Kidney (tissue), 14 donors: ENCODE results near the gene ZNF776. TPM values are rescaled to one million over a fixed set of nuclear protein-coding genes. Genes with fewer than 3 reads are reported as not detected.

Source experiments
- DNase-seq, 5 donors: peaks; one replicate each; pipeline ENCODE4 v3.0.0-alpha.2; 2013 to 2020
- FAIRE-seq: peaks from 2 replicates; lab custom pipeline; 2012; peaks lifted over from hg19 to GRCh38; lab: Jason Lieb, UNC
- H3K27ac ChIP-seq, 2 donors: one replicate each; pipeline ENCODE4 v1.7.0; 2013; ENCODE audit warnings: low read depth in 2 of 2, low read length in 2 of 2, inconsistent platforms in 1 of 2
- H3K27me3 ChIP-seq: one replicate; pipeline ENCODE4 v1.7.1; 2013; ENCODE audit warnings: low read length, inconsistent platforms; ENCODE audit not compliant: control insufficient read depth, insufficient read depth
- H3K36me3 ChIP-seq, 3 donors: one replicate each; pipeline versions ENCODE4 v1.7.0 to v1.7.1; 2013; ENCODE audit warnings: low read length in 3 of 3, control low read depth in 1 of 3, inconsistent platforms in 1 of 3; ENCODE audit not compliant: insufficient read depth in 3 of 3, control insufficient read depth in 2 of 3
- H3K4me1 ChIP-seq, 3 donors: one replicate each; pipeline versions ENCODE4 v1.7.0 to v1.7.1; 2013; ENCODE audit warnings: low read length in 3 of 3, inconsistent platforms in 1 of 3, low read depth in 1 of 3; ENCODE audit not compliant: control insufficient read depth in 2 of 3, insufficient read depth in 2 of 3
- H3K4me3 ChIP-seq, 3 donors: one replicate each; pipeline versions ENCODE4 v1.7.0 to v1.8.1; 2013; ENCODE audit warnings: low read length in 3 of 3, control low read depth in 1 of 3, inconsistent platforms in 1 of 3
- H3K9ac ChIP-seq, 3 donors: one replicate each; pipeline versions ENCODE4 v1.7.0 to v1.7.1; 2013; ENCODE audit warnings: low read length in 3 of 3, control low read depth in 1 of 3, inconsistent platforms in 1 of 3
- H3K9me3 ChIP-seq, 3 donors: one replicate each; pipeline versions ENCODE4 v1.7.0 to v1.7.1; 2013; ENCODE audit warnings: low read length in 3 of 3, control low read depth in 1 of 3, inconsistent platforms in 1 of 3; ENCODE audit not compliant: control insufficient read depth in 2 of 3, insufficient read depth in 1 of 3
- intact Hi-C: fragments of 100-400 bp; cut with DNase I; formaldehyde crosslinking; loops from one replicate; pipeline ENCODE4 v1.11.1; 2022
- polyA plus RNA-seq: library from polyadenylated mRNA; stranded (reverse); fragments of 350-450 nt; fragmentation: Illumina TruSeq; extraction: RNeasy Lipid Tissue Mini Kit (QIAGEN cat#74804); gene quantifications from one replicate; pipeline ENCODE4 v1.2.3, GENCODE V29; 2014; ENCODE audit warnings: low read depth, low replicate concordance; ENCODE audit not compliant: insufficient read depth
- total RNA-seq: library from RNA; stranded (reverse); fragmentation: NEBNext Ultra II Directional; extraction: Animal tissue kit (Norgen Biotek cat#: 25700); gene quantifications from one replicate; pipeline ENCODE4 v1.2.1, GENCODE V29; 2021
- TF ChIP-seq, protein P1 (sequence below): IDR thresholded peaks from 3 replicates; pipeline ENCODE4 v1.5.1; 2012; ENCODE audit warnings: mild to moderate bottlenecking, moderate library complexity, borderline replicate concordance; ENCODE audit not compliant: insufficient read depth; ENCODE audit errors: extremely low read depth
- donor health status: control.
- donor health status: control.
- donor health status: control.
- donor health status: control.
- donor health status: control.
- donor health status: DM: yes; HTN: yes; CAD: no.
- donor health status: Normal renal cell carcinoma (clear cell type).

ZNF776 gene
- total and polyA plus RNA-seq, 2 donors from 2014 or later: 5.6 to 20.5 TPM

DNA sequence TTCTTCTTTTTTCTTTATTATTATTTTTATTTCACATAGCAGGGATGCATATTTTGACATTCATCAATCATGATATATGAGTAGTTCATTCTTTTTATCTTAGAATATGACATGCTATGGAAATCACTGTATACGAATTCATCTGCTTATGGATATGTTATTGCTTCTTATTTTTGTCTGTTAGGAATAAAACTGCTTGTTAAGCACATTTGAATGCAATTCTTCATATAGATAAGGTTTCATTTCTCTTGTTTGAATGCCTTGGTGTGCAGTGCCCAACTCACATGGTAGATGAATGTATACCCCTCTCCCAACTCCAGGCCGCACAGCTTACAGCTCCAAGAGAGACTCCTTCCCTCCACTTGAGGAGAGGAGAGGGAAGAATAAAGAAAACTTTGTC, 11.3 kb downstream of the ZNF776 start:
- Histone ChIP-seq H3K9ac (no peak overlapping the region), H3K27ac (no peak overlapping the region), H3K4me1 (no peaks in the 10 kb centered on the region), H3K9me3 (peaks cover 5 to 35% (median 17%) of the 10 kb centered on the region in 3 donors), H3K4me3 (no peak overlapping the region), H3K27me3 (no peaks in the 10 kb centered on the region), H3K36me3 (peaks cover 28 to 62% (median 37%) of the 10 kb centered on the region in 3 donors)
- intact Hi-C loops: no loop called here
- FAIRE-seq (no peak), DNase-seq (no peak)
- TF ChIP-seq, protein P1, sequence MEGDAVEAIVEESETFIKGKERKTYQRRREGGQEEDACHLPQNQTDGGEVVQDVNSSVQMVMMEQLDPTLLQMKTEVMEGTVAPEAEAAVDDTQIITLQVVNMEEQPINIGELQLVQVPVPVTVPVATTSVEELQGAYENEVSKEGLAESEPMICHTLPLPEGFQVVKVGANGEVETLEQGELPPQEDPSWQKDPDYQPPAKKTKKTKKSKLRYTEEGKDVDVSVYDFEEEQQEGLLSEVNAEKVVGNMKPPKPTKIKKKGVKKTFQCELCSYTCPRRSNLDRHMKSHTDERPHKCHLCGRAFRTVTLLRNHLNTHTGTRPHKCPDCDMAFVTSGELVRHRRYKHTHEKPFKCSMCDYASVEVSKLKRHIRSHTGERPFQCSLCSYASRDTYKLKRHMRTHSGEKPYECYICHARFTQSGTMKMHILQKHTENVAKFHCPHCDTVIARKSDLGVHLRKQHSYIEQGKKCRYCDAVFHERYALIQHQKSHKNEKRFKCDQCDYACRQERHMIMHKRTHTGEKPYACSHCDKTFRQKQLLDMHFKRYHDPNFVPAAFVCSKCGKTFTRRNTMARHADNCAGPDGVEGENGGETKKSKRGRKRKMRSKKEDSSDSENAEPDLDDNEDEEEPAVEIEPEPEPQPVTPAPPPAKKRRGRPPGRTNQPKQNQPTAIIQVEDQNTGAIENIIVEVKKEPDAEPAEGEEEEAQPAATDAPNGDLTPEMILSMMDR: no peak

DNA sequence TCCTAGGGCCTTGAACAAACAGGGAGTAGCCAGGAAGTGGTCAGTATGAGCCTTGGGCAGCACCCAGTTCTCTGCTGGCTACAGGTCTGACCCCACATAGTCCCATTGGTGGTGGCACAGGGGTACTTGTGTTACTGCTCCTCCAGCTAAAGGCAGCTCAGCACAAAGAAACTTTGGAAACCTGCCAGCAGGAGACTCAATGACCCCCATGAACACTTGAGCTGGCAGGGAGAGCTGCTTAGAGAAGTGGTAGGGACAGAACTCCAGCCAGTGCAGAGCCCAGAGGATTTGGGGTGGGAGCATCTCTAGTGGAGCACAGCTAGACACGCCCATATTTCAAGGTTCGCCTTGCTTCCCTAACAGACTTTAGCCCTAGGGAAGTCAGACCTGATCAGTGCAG, 12.5 kb downstream of the ZNF776 start:
- no peak overlapping the region for H3K9ac ChIP-seq
- H3K36me3 ChIP-seq: peaks cover 17 to 50% (median 26%) of the 10 kb centered on the region in 3 donors
- no peak overlapping the region for H3K27ac ChIP-seq
- H3K4me1 ChIP-seq: no peaks in the 10 kb centered on the region
- TF ChIP-seq, protein P1: no peak
- no peak overlapping the region for H3K4me3 ChIP-seq
- DNase-seq: no peak
- H3K9me3 ChIP-seq: peaks cover 5 to 24% (median 13%) of the 10 kb centered on the region in 3 donors
- H3K27me3 ChIP-seq: no peaks in the 10 kb centered on the region
- intact Hi-C loops: no loop called here
- FAIRE-seq: no peak

DNA sequence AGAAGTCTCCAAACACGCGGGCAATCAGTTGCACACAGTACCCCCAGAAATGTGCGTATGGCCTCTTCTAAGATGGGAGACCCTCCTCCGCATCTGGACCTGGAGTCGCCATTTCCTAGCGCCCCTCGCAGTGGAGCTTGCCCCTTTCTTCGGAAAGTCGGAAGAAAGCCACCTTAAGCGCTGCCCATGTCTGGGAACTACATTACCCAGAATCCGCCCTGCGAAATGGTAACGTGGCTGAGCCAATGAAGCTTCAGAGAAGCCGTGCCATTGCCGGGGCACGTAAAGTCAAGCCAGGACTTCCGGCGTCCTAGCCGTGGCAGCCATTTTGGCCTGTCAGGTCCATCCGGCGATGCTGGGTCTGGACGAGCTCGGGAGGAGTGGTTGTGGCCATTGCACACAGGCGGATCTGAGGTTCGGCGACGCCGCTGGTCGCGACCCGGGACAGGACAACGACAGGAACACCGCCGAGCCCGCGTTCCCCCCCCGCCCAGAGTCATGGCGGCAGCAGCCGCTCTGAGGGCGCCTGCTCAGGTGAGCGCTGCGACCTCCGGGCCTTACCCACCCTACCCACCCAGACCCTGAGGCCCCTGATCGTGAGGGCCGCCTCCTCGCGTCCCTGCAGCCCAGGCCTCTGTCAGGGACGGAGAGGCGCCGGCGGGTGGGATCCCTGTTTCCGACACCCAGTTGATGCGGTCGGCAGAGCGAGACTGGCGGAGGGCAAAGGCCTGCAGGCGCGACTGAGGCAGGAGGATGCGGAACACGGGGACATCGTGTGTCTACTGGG, 22.9 kb downstream of the ZNF776 start, which contains the start of gene ZNF586:
TSS of gene ZNF586 (plus strand) at position 332 of the 787 bp plus-strand sequence. CDS start at position 499, 167 bp downstream.
- no peak for FAIRE-seq
- DNase-seq: peak; percentile 92 to 97 (median 95)
- Histone ChIP-seq H3K4me3 (peak within 1 kb of the TSS; percentile 64 to 81 (median 76)), H3K36me3 (peaks cover 0 to 6% (median 2%) of the 10 kb centered on the region in 3 donors), H3K27ac (peak within 1 kb of the TSS; percentile 70 to 76), H3K27me3 (no peaks in the 10 kb centered on the region), H3K9me3 (no peaks in the 10 kb centered on the region), H3K9ac (peak within 1 kb of the TSS; percentile 26 to 67 (median 45)), H3K4me1 (peaks cover 0 to 5% (median 3%) of the 10 kb centered on the region in 3 donors)
- intact Hi-C loops: no loop called here
- TF ChIP-seq, protein P1: no peak
